Mesendoderm (in vitro differentiated cells): ENCODE data around the gene CNTN5.

Source experiments
- DNase-seq: peaks from one replicate; pipeline ENCODE4 v3.0.0; 2013
- H2AK5ac ChIP-seq: 2 replicates; pipeline ENCODE4 v1.6.1; 2013; ENCODE audit warnings: low read length, inconsistent platforms
- H2BK120ac ChIP-seq: 2 replicates; pipeline ENCODE4 v1.6.1; 2013; ENCODE audit warnings: low read depth, mild to moderate bottlenecking, low read length, moderate library complexity, mixed read lengths
- H2BK15ac ChIP-seq: replicated peaks from 2 replicates; pipeline ENCODE4 v1.6.1; 2013; ENCODE audit warnings: low read depth, mild to moderate bottlenecking, moderate library complexity
- H2BK5ac ChIP-seq: 2 replicates; pipeline ENCODE4 v1.6.1; 2013; ENCODE audit warnings: low read length, inconsistent platforms
- H3K18ac ChIP-seq: 2 replicates; pipeline ENCODE4 v1.6.1; 2013; ENCODE audit warnings: mild to moderate bottlenecking, low read length, mixed read lengths
- H3K23ac ChIP-seq: one replicate; pipeline ENCODE4 v1.6.1; 2013; ENCODE audit warnings: low read length
- H3K27ac ChIP-seq: 2 replicates; pipeline ENCODE4 v1.5.1; 2013; ENCODE audit warnings: low read depth, mild to moderate bottlenecking, inconsistent platforms, low read length, moderate library complexity
- H3K27me3 ChIP-seq: 2 replicates; pipeline ENCODE4 v1.6.1; 2013; ENCODE audit warnings: low read length, control low read depth, mild to moderate bottlenecking, inconsistent platforms; ENCODE audit not compliant: insufficient read depth, poor library complexity
- H3K36me3 ChIP-seq: 2 replicates; pipeline ENCODE4 v1.6.1; 2013; ENCODE audit warnings: low read length, inconsistent platforms; ENCODE audit not compliant: control insufficient read depth, insufficient read depth
- H3K4ac ChIP-seq: one replicate; pipeline ENCODE4 v1.6.1; 2013; ENCODE audit warnings: low read depth, mild to moderate bottlenecking, low read length, moderate library complexity
- H3K4me1 ChIP-seq: 2 replicates; pipeline ENCODE4 v1.6.1; 2013; ENCODE audit warnings: low read depth, low read length, inconsistent platforms; ENCODE audit not compliant: control insufficient read depth
- H3K4me2 ChIP-seq: 2 replicates; pipeline ENCODE4 v1.6.1; 2013; ENCODE audit warnings: low read length
- H3K4me3 ChIP-seq: 2 replicates; pipeline ENCODE4 v1.5.1; 2013; ENCODE audit warnings: mild to moderate bottlenecking, low read length
- H3K56ac ChIP-seq: one replicate; pipeline ENCODE4 v1.6.1; 2013; ENCODE audit warnings: low read length
- H3K79me1 ChIP-seq: 2 replicates; pipeline ENCODE4 v1.6.1; 2013; ENCODE audit warnings: low read length, inconsistent platforms
- H3K79me2 ChIP-seq: 2 replicates; pipeline ENCODE4 v1.6.1; 2013; ENCODE audit warnings: mild to moderate bottlenecking, low read length; ENCODE audit not compliant: control insufficient read depth, insufficient read depth
- H3K9ac ChIP-seq: 2 replicates; pipeline ENCODE4 v1.6.1; 2013; ENCODE audit warnings: low read length, inconsistent platforms
- H4K5ac ChIP-seq: one replicate; pipeline ENCODE4 v1.6.1; 2013; ENCODE audit warnings: low read length
- H4K8ac ChIP-seq: one replicate; pipeline ENCODE4 v1.6.1; 2013; ENCODE audit warnings: low read depth, mild to moderate bottlenecking, control low read depth, low read length, moderate library complexity
- WGBS: extraction: QIAGEN DNeasy Blood & Tissue Kit; methylation state at CpG from one replicate; pipeline ENCODE4 v1.1.7; 2013; ENCODE audit warnings: low lambda C conversion rate, missing lambda C conversion rate; ENCODE audit not compliant: insufficient coverage; ENCODE audit errors: extremely low coverage; 5-methylcytosine and 5-hydroxymethylcytosine counted together

The CNTN5 gene

GRCh38 chr11:99256614-99257013, 235.9 kb downstream of the CNTN5 start:
- Histone ChIP-seq H3K36me3 (no peaks in the 10 kb centered on the region), H3K23ac (no peak overlapping the region), H2BK5ac (no peak overlapping the region), H3K27ac (no peak overlapping the region), H3K4ac (no peak overlapping the region), H3K79me1 (no peaks in the 10 kb centered on the region), H2BK15ac (no peak overlapping the region), H3K27me3 (no peaks in the 10 kb centered on the region), H3K9ac (no peak overlapping the region), H3K56ac (no peak overlapping the region), H4K5ac (no peak overlapping the region), H3K79me2 (no peaks in the 10 kb centered on the region), H4K8ac (no peak overlapping the region), H3K4me1 (no peaks in the 10 kb centered on the region), H2AK5ac (no peak overlapping the region), H3K4me3 (no peak overlapping the region), H2BK120ac (no peak overlapping the region), H3K18ac (no peak overlapping the region), H3K4me2 (no peak overlapping the region)
- no peak for DNase-seq
- WGBS, result 100% methylated on average over 1 of the region's 1 CpG

DNA sequence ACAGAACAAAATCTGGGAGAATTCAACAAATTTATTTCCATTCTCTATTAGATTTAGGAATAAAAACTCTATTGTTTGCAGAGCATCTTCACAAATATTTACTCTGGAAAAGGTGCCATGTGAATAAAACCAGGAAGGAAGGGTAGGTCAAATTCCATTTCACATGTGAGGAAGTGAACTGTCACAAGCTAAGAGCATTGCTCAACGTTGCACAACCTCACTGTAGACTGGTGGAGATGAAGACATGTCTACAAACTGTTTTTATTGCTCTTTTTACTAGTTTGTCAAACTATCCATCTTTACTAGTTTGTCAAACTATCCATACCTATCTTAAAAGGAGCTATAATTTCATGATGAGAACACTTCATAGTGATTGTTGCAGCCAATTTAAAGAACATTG, 236.4 kb downstream of the CNTN5 start:
- no peak overlapping the region for H2AK5ac ChIP-seq
- no peak overlapping the region for H2BK5ac ChIP-seq
- H3K4me3 ChIP-seq, result no peak overlapping the region
- no peak overlapping the region for H3K56ac ChIP-seq
- no peak overlapping the region for H3K23ac ChIP-seq
- H3K4me2 ChIP-seq, result no peak overlapping the region
- H4K5ac ChIP-seq, result no peak overlapping the region
- no peak overlapping the region for H3K18ac ChIP-seq
- no peaks in the 10 kb centered on the region for H3K79me2 ChIP-seq
- no peak overlapping the region for H3K9ac ChIP-seq
- H3K27ac ChIP-seq, result no peak overlapping the region
- H2BK120ac ChIP-seq, result no peak overlapping the region
- H3K4ac ChIP-seq, result no peak overlapping the region
- H3K36me3 ChIP-seq, result no peaks in the 10 kb centered on the region
- H3K4me1 ChIP-seq, result no peaks in the 10 kb centered on the region
- H4K8ac ChIP-seq, result no peak overlapping the region
- H3K27me3 ChIP-seq, result no peaks in the 10 kb centered on the region
- WGBS, result no CpG with 5 or more reads among the region's 1 CpG
- peak; percentile 32 for DNase-seq
- H2BK15ac ChIP-seq, result no peak overlapping the region
- H3K79me1 ChIP-seq, result no peaks in the 10 kb centered on the region

- no peaks in the 10 kb centered on the region for H3K27me3 ChIP-seq
- H3K27ac ChIP-seq, result no peak overlapping the region
- H2BK15ac ChIP-seq, result no peak overlapping the region
- H2BK5ac ChIP-seq, result no peak overlapping the region
- no peak overlapping the region for H3K4me2 ChIP-seq
- peak; percentile 95 for DNase-seq
- no peaks in the 10 kb centered on the region for H3K4me1 ChIP-seq
- WGBS, result no CpG with 5 or more reads among the region's 1 CpG
- no peak overlapping the region for H3K9ac ChIP-seq
- no peak overlapping the region for H3K56ac ChIP-seq
- no peak overlapping the region for H3K18ac ChIP-seq
- no peaks in the 10 kb centered on the region for H3K79me2 ChIP-seq
- H4K8ac ChIP-seq, result no peak overlapping the region
- no peaks in the 10 kb centered on the region for H3K36me3 ChIP-seq
- no peak overlapping the region for H3K4ac ChIP-seq
- no peak overlapping the region for H3K23ac ChIP-seq
- H4K5ac ChIP-seq, result no peak overlapping the region
- H3K4me3 ChIP-seq, result no peak overlapping the region
- no peaks in the 10 kb centered on the region for H3K79me1 ChIP-seq
- H2AK5ac ChIP-seq, result no peak overlapping the region
- H2BK120ac ChIP-seq, result no peak overlapping the region
Observed at GRCh38 chr11:99260696-99261095, 239.9 kb downstream of the CNTN5 start.

DNA sequence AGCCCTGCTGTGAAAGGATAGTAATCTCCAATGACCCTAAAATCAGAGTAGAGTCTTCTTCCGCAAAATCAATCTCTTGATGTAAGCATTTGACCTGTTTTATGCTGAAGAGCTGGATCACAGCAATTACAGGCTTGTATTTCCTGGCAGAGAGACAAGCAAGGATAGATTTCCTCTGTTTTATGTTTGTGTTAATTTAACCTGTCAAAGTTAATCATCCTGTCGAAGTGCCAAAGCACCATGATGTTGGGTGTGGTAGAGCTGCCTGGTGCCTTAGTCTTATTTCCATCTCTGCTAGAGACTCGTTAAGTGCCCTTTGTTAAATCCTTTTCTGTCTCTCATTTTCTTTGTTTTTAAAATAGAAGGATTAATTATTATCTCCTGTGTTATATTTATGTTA, 248.1 kb downstream of the CNTN5 start:
- H2AK5ac ChIP-seq, result no peak overlapping the region
- H2BK120ac ChIP-seq, result no peak overlapping the region
- H3K23ac ChIP-seq, result no peak overlapping the region
- H2BK15ac ChIP-seq, result no peak overlapping the region
- H3K36me3 ChIP-seq, result no peaks in the 10 kb centered on the region
- DNase-seq, result no peak
- H3K4me1 ChIP-seq, result no peaks in the 10 kb centered on the region
- no peak overlapping the region for H4K8ac ChIP-seq
- no peaks in the 10 kb centered on the region for H3K27me3 ChIP-seq
- no peak overlapping the region for H3K4me3 ChIP-seq
- H3K56ac ChIP-seq, result no peak overlapping the region
- H3K4ac ChIP-seq, result no peak overlapping the region
- no peak overlapping the region for H3K27ac ChIP-seq
- no peaks in the 10 kb centered on the region for H3K79me2 ChIP-seq
- H3K9ac ChIP-seq, result no peak overlapping the region
- no peaks in the 10 kb centered on the region for H3K79me1 ChIP-seq
- H4K5ac ChIP-seq, result no peak overlapping the region
- H2BK5ac ChIP-seq, result no peak overlapping the region
- no peak overlapping the region for H3K18ac ChIP-seq
- no peak overlapping the region for H3K4me2 ChIP-seq
- no CpG with 5 or more reads among the region's 3 CpGs for WGBS

DNA sequence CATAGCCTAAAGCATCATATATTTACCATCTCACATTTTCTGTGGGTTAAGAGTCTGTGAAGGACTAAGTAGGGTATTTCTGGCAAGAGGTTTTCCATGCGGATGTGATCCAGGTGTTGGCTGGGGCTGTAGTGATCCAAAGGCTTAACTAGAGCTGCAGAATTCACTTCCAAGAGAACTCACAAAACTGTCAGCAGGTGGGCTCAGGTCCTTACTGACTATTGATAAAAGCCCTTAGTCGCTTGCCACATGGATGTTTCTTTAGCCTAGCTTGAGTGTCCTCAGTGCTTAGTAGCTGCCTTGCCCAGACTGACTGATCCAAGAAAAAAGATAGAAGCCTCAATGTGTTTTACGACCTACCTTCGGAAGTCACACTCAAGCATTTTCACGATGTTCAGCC, 250.8 kb downstream of the CNTN5 start:
- Histone ChIP-seq H3K36me3 (no peaks in the 10 kb centered on the region), H4K5ac (no peak overlapping the region), H3K27me3 (no peaks in the 10 kb centered on the region), H3K79me1 (no peaks in the 10 kb centered on the region), H2AK5ac (no peak overlapping the region), H2BK5ac (no peak overlapping the region), H3K4me2 (no peak overlapping the region), H3K27ac (no peak overlapping the region), H3K56ac (no peak overlapping the region), H3K4ac (no peak overlapping the region), H3K4me1 (no peaks in the 10 kb centered on the region), H3K9ac (no peak overlapping the region), H4K8ac (no peak overlapping the region), H2BK15ac (no peak overlapping the region), H2BK120ac (no peak overlapping the region), H3K18ac (no peak overlapping the region), H3K23ac (no peak overlapping the region), H3K79me2 (no peaks in the 10 kb centered on the region), H3K4me3 (no peak overlapping the region)
- WGBS, result no CpG with 5 or more reads among the region's 5 CpGs
- DNase-seq, result peak; percentile 65

- H2BK5ac ChIP-seq, result no peak overlapping the region
Observed at GRCh38 chr11:99275521-99275920, 254.8 kb downstream of the CNTN5 start.

More at GRCh38 chr11:99275521-99275920, 254.8 kb downstream of the CNTN5 start:
- Histone ChIP-seq H4K5ac (no peak overlapping the region), H3K9ac (no peak overlapping the region), H3K56ac (no peak overlapping the region), H3K4me3 (no peak overlapping the region), H4K8ac (no peak overlapping the region), H3K4me1 (no peaks in the 10 kb centered on the region), H3K27ac (no peak overlapping the region), H2AK5ac (no peak overlapping the region), H3K36me3 (no peaks in the 10 kb centered on the region), H3K27me3 (no peaks in the 10 kb centered on the region), H2BK120ac (no peak overlapping the region), H3K4ac (no peak overlapping the region), H3K23ac (no peak overlapping the region), H2BK15ac (no peak overlapping the region), H3K79me1 (no peaks in the 10 kb centered on the region), H3K18ac (no peak overlapping the region), H3K4me2 (no peak overlapping the region), H3K79me2 (no peaks in the 10 kb centered on the region)
- no peak for DNase-seq
- no CpG with 5 or more reads among the region's 2 CpGs for WGBS
